Parathyroid adenoma (tissue), 2 donors: Measurements from ENCODE around the gene EIF5A.

Source experiments
- H2AFZ ChIP-seq: fragments of 300-600 bp; sonication (generic); one replicate; pipeline ENCODE4 v1.7.0; 2017; ENCODE audit warnings: antibody characterized with exemption, mild to moderate bottlenecking
- H3K27ac ChIP-seq: fragments of 300-600 bp; sonication (generic); one replicate; pipeline ENCODE4 v1.7.0; 2017
- H3K27me3 ChIP-seq: fragments of 300-600 bp; sonication (generic); one replicate; pipeline ENCODE4 v1.7.0; 2017; ENCODE audit warnings: low read length; ENCODE audit not compliant: control insufficient read depth, insufficient read depth
- H3K36me3 ChIP-seq: fragments of 300-600 bp; sonication (generic); one replicate; pipeline ENCODE4 v1.7.0; 2017; ENCODE audit warnings: low read length; ENCODE audit not compliant: control insufficient read depth, insufficient read depth
- H3K4me1 ChIP-seq: fragments of 300-600 bp; sonication (generic); one replicate; pipeline ENCODE4 v1.7.0; 2017; ENCODE audit warnings: control low read depth
- H3K4me2 ChIP-seq: fragments of 300-600 bp; sonication (generic); one replicate; pipeline ENCODE4 v1.7.0; 2017; ENCODE audit warnings: low read length
- H3K4me3 ChIP-seq: fragments of 300-600 bp; sonication (generic); one replicate; pipeline ENCODE4 v1.7.0; 2017; ENCODE audit warnings: low read depth, low read length
- H3K79me2 ChIP-seq: fragments of 300-600 bp; sonication (generic); one replicate; pipeline ENCODE4 v1.7.0; 2017; ENCODE audit warnings: control low read depth
- H3K9ac ChIP-seq: fragments of 300-600 bp; sonication (generic); one replicate; pipeline ENCODE4 v1.7.0; 2017; ENCODE audit warnings: mild to moderate bottlenecking
- H3K9me3 ChIP-seq: fragments of 300-600 bp; sonication (generic); one replicate; pipeline ENCODE4 v1.7.0; 2017; ENCODE audit warnings: low read length; ENCODE audit not compliant: control insufficient read depth
- TF ChIP-seq, protein P1 (sequence below): fragments of 300-600 bp; sonication (generic); IDR thresholded peaks from one replicate; pipeline ENCODE4 v1.7.0; 2017; ENCODE audit warnings: antibody characterized with exemption, mild to moderate bottlenecking
- donor health status: primary hyperparathyroidism.

The EIF5A gene

DNA sequence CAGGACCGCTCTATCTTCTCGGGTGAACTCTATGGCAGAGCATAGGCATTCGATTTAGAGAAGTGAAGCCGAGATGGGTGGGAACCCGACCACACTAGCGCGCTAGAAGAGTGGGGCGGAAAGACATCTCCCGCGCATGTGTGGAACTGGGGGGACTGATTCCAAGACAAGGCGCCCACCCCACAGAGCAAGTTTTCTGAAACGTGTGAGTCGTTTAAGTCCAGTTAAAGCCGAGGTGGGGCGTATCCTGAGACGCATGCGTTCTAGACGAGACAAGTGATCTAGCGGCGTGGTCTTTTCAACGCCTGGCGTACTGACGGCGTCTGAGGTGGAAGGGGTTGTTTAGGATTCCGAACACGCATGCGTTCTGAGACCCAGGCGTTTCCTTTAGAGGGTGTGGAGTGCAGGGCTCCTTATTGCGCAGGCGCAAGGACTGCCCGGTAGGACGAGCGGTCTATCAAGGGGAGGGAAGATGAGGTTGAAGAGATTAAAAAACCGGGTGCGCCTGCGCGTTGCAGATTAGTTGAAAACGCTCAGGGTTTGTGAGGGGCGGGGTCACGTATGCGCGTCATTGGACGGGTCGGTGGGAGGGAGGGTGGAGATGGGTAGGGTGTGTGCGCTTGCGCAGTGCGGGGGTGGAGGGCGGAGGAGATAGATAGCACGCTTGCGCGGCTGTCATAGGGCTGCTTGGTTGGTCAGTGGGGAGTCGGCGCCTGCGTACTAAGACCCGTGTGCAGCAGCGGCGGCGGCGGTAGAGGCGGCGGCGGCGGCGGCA is at the start of gene EIF5A:
TSS of gene EIF5A (plus strand) at position 718 of the 775 bp plus-strand sequence. CDS start 2,008 bp downstream, outside the sequence.
- Histone ChIP-seq H3K27me3 (no peaks in the 10 kb centered on the region), H3K4me3 (peak within 1 kb of the TSS; percentile 97), H3K4me1 (peaks cover 15% of the 10 kb centered on the region), H3K79me2 (peaks cover 17% of the 10 kb centered on the region), H3K9ac (peak within 1 kb of the TSS; percentile 97), H3K36me3 (no peaks in the 10 kb centered on the region), H2AFZ (peak within 1 kb of the TSS; percentile 98), H3K9me3 (no peaks in the 10 kb centered on the region), H3K27ac (peak within 1 kb of the TSS; percentile 96), H3K4me2 (peak within 1 kb of the TSS; percentile 92)
- TF ChIP-seq, protein P1, sequence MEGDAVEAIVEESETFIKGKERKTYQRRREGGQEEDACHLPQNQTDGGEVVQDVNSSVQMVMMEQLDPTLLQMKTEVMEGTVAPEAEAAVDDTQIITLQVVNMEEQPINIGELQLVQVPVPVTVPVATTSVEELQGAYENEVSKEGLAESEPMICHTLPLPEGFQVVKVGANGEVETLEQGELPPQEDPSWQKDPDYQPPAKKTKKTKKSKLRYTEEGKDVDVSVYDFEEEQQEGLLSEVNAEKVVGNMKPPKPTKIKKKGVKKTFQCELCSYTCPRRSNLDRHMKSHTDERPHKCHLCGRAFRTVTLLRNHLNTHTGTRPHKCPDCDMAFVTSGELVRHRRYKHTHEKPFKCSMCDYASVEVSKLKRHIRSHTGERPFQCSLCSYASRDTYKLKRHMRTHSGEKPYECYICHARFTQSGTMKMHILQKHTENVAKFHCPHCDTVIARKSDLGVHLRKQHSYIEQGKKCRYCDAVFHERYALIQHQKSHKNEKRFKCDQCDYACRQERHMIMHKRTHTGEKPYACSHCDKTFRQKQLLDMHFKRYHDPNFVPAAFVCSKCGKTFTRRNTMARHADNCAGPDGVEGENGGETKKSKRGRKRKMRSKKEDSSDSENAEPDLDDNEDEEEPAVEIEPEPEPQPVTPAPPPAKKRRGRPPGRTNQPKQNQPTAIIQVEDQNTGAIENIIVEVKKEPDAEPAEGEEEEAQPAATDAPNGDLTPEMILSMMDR: no peak

- TF ChIP-seq, protein P1: no peak
- Histone ChIP-seq H3K4me1 (peaks cover 15% of the 10 kb centered on the region), H3K4me3 (no peak overlapping the region), H2AFZ (no peak overlapping the region), H3K27ac (no peak overlapping the region), H3K9ac (no peak overlapping the region), H3K79me2 (peaks cover 14% of the 10 kb centered on the region), H3K9me3 (no peaks in the 10 kb centered on the region), H3K4me2 (no peak overlapping the region), H3K27me3 (no peaks in the 10 kb centered on the region), H3K36me3 (no peaks in the 10 kb centered on the region)
Measured at GRCh38 chr17:7258731-7259554, 48.5 kb upstream of the EIF5A start.

GRCh38 chr17:7259555-7259889 is 47.9 kb upstream of the EIF5A start:
- Histone ChIP-seq H3K79me2 (peaks cover 11% of the 10 kb centered on the region), H3K4me1 (peaks cover 15% of the 10 kb centered on the region), H2AFZ (no peak overlapping the region), H3K27ac (no peak overlapping the region), H3K36me3 (no peaks in the 10 kb centered on the region), H3K4me3 (no peak overlapping the region), H3K9me3 (no peaks in the 10 kb centered on the region), H3K27me3 (no peaks in the 10 kb centered on the region), H3K9ac (no peak overlapping the region), H3K4me2 (no peak overlapping the region)
- TF ChIP-seq, protein P1: no peak

DNA sequence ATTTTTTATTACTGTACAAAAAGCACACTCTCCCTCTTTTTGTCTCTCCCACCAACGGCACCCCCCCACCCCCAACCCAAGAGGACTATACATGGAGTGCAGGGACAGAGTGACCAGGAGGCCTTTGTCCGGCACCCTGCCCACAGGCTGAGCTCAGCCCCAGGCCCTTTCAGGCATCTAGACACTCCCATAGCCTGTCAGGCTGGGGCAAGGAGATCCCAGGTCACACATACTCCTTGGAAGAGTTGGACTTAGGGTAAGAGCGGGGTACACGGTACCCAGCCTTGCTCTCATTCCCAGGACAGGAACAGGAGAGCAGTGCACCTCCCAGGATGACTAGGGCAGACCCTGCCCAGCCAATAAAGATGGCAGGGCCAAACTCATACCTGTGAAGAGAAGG is 47.3 kb upstream of the EIF5A start:
- Histone ChIP-seq H3K4me2 (peak overlapping the region; percentile 99), H3K9ac (no peak overlapping the region), H3K79me2 (peaks cover 11% of the 10 kb centered on the region), H3K4me3 (peak overlapping the region; percentile 83), H3K27me3 (no peaks in the 10 kb centered on the region), H3K9me3 (no peaks in the 10 kb centered on the region), H3K36me3 (no peaks in the 10 kb centered on the region), H3K27ac (peak overlapping the region; percentile 99), H3K4me1 (peaks cover 15% of the 10 kb centered on the region), H2AFZ (no peak overlapping the region)
- TF ChIP-seq, protein P1: no peak
